H1 (cell line): Measurements from ENCODE around the gene EIF2B1. TPM values are rescaled to one million over a fixed set of nuclear protein-coding genes. Genes with fewer than 3 reads are reported as not detected.

Experiments
- CTCF ChIA-PET: fragments of 300-600 bp; sonication (Branson Sonifier 250); formaldehyde crosslinking; loops from one replicate; lab custom pipeline; 2021; ENCODE audit not compliant: partially characterized antibody; lab: Charles Lee
- POLR2A ChIA-PET: fragments of 300-600 bp; sonication (Branson Sonifier 250); formaldehyde crosslinking; loops from one replicate; lab custom pipeline; 2021; ENCODE audit warnings: inconsistent platforms; ENCODE audit not compliant: partially characterized antibody; lab: Charles Lee
- DNase-seq, 2 experiments: peaks; one replicate each; pipeline versions ENCODE4 v3.0.0 to v3.0.0-alpha.2; 2010 to 2022; ENCODE audit warnings: low spot score in 2 of 2, low read depth in 1 of 2, mixed read lengths in 1 of 2
- FAIRE-seq: peaks from 2 replicates; lab custom pipeline; 2011; peaks lifted over from hg19 to GRCh38; lab: Jason Lieb, UNC
- H2AFZ ChIP-seq: 2 replicates; pipeline ENCODE4 v1.8.1; 2012; ENCODE audit warnings: low read length, inconsistent platforms
- H2AK5ac ChIP-seq: 2 replicates; pipeline ENCODE4 v1.6.1; 2013; ENCODE audit warnings: low read depth, low read length
- H2BK120ac ChIP-seq: replicated peaks from 2 replicates; pipeline ENCODE3; 2013; ENCODE audit warnings: low read depth, low read length, inconsistent platforms
- H2BK12ac ChIP-seq: 2 replicates; pipeline ENCODE4 v1.6.1; 2013; ENCODE audit warnings: low read depth, low read length
- H2BK15ac ChIP-seq: 2 replicates; pipeline ENCODE4 v1.6.1; 2013; ENCODE audit warnings: low read length
- H2BK20ac ChIP-seq: 2 replicates; pipeline ENCODE4 v1.6.1; 2013; ENCODE audit warnings: low read length
- H2BK5ac ChIP-seq: 2 replicates; pipeline ENCODE4 v1.6.1; 2013; ENCODE audit warnings: low read depth, low read length
- H3K14ac ChIP-seq: 2 replicates; pipeline ENCODE4 v1.6.1; 2013; ENCODE audit warnings: inconsistent platforms; ENCODE audit not compliant: insufficient read length
- H3K18ac ChIP-seq: 2 replicates; pipeline ENCODE4 v1.6.1; 2013; ENCODE audit warnings: low read length; ENCODE audit errors: extremely low read depth
- H3K23ac ChIP-seq: 2 replicates; pipeline ENCODE4 v1.6.1; 2013; ENCODE audit warnings: inconsistent platforms; ENCODE audit not compliant: insufficient read length
- H3K23me2 ChIP-seq: 2 replicates; pipeline ENCODE4 v1.6.1; 2013; ENCODE audit warnings: low read depth, low read length
- H3K27ac ChIP-seq: 2 replicates; pipeline ENCODE4 v1.6.1; 2011; ENCODE audit warnings: low read depth, low read length, inconsistent platforms
- H3K27me3 ChIP-seq, 4 experiments: replicated peaks in 1 of 4; 1 replicate in 1 of 4; 2 replicates in 3 of 4; pipeline versions ENCODE4 v1.6.1 to v1.8.1; 2011 to 2013; ENCODE audit warnings: low read length in 3 of 4, mild to moderate bottlenecking in 3 of 4, inconsistent platforms in 2 of 4, mixed read lengths in 2 of 4, moderate library complexity in 1 of 4; ENCODE audit not compliant: control insufficient read depth in 3 of 4, insufficient read depth in 3 of 4; ENCODE audit errors: extremely low read depth in 1 of 4
- H3K36me3 ChIP-seq, 4 experiments: 2 replicates each; pipeline versions ENCODE4 v1.6.1 to v1.8.1; 2011 to 2013; ENCODE audit warnings: mild to moderate bottlenecking in 4 of 4, low read length in 3 of 4, moderate library complexity in 2 of 4, control low read depth in 1 of 4, inconsistent platforms in 1 of 4; ENCODE audit not compliant: insufficient read depth in 4 of 4, control insufficient read depth in 2 of 4
- H3K4ac ChIP-seq: replicated peaks from 2 replicates; pipeline ENCODE3; 2013; ENCODE audit warnings: low read length, low read depth, mixed read lengths, inconsistent platforms; ENCODE audit not compliant: insufficient read length
- H3K4me1 ChIP-seq, 4 experiments: replicated peaks in 1 of 4; 1 replicate in 1 of 4; 2 replicates in 3 of 4; pipeline versions ENCODE4 v1.6.1 to v1.8.1; 2011 to 2013; ENCODE audit warnings: low read length in 3 of 4, inconsistent platforms in 2 of 4, mixed read lengths in 1 of 4; ENCODE audit not compliant: insufficient read depth in 4 of 4, control insufficient read depth in 3 of 4
- H3K4me2 ChIP-seq, 2 experiments: 2 replicates each; pipeline versions ENCODE4 v1.6.1 to v1.8.1; 2011 to 2013; ENCODE audit warnings: low read depth in 2 of 2, low read length in 2 of 2, control low read depth in 1 of 2, inconsistent platforms in 1 of 2, mild to moderate bottlenecking in 1 of 2; ENCODE audit not compliant: insufficient read depth in 1 of 2
- H3K4me3 ChIP-seq, 4 experiments: fragments of 200-600, 300-600 bp in 1 of 4; sonication (generic), shearing (Covaris generic), sonication (Bioruptor Twin) in 1 of 4; 2 replicates each; pipeline versions ENCODE4 v1.5.1 to v1.8.1; 2011 to 2016; ENCODE audit warnings: low read length in 4 of 4, low read depth in 3 of 4, control low read depth in 2 of 4, inconsistent platforms in 2 of 4, mild to moderate bottlenecking in 2 of 4, mixed read lengths in 1 of 4, moderate library complexity in 1 of 4; ENCODE audit not compliant: insufficient read depth in 2 of 4; ENCODE audit errors: extremely low read depth in 1 of 4
- H3K56ac ChIP-seq: replicated peaks from 2 replicates; pipeline ENCODE3; 2013; ENCODE audit warnings: low read depth, mild to moderate bottlenecking, mixed read lengths, low read length, inconsistent platforms; ENCODE audit not compliant: insufficient read length
- H3K79me1 ChIP-seq: 2 replicates; pipeline ENCODE4 v1.6.1; 2013; ENCODE audit warnings: low read depth, low read length, control low read depth
- H3K79me2 ChIP-seq, 2 experiments: 2 replicates each; pipeline versions ENCODE4 v1.6.1 to v1.8.1; 2012 to 2013; ENCODE audit warnings: low read length in 2 of 2, mild to moderate bottlenecking in 2 of 2, inconsistent platforms in 1 of 2; ENCODE audit not compliant: insufficient read depth in 2 of 2, control insufficient read depth in 1 of 2
- H3K9ac ChIP-seq, 4 experiments: replicated peaks in 1 of 4; 1 replicate in 1 of 4; 2 replicates in 3 of 4; pipeline versions ENCODE4 v1.6.1 to v1.8.1; 2011 to 2013; ENCODE audit warnings: low read depth in 3 of 4, low read length in 3 of 4, control low read depth in 2 of 4, mild to moderate bottlenecking in 2 of 4, moderate library complexity in 2 of 4, inconsistent platforms in 1 of 4; ENCODE audit errors: extremely low read depth in 1 of 4
- H3K9me3 ChIP-seq, 2 experiments: 2 replicates each; pipeline versions ENCODE4 v1.6.1 to v1.8.1; 2012 to 2013; ENCODE audit warnings: mild to moderate bottlenecking in 2 of 2, moderate library complexity in 2 of 2, control low read depth in 1 of 2, inconsistent platforms in 1 of 2, low read depth in 1 of 2, low read length in 1 of 2, mixed read lengths in 1 of 2; ENCODE audit not compliant: insufficient read depth in 2 of 2
- H4K20me1 ChIP-seq, 2 experiments: replicated peaks in 1 of 2; 2 replicates each; pipeline versions ENCODE3 to v1.8.1; 2011 to 2013; ENCODE audit warnings: inconsistent platforms in 2 of 2, low read length in 2 of 2, mild to moderate bottlenecking in 1 of 2; ENCODE audit not compliant: insufficient read depth in 2 of 2, control insufficient read depth in 1 of 2
- H4K5ac ChIP-seq: 2 replicates; pipeline ENCODE4 v1.6.1; 2013; ENCODE audit warnings: low read length, low read depth, mixed read lengths, inconsistent platforms; ENCODE audit not compliant: insufficient read length
- H4K8ac ChIP-seq: 2 replicates; pipeline ENCODE4 v1.8.0; 2013; ENCODE audit warnings: mild to moderate bottlenecking, moderate library complexity, low read length, inconsistent platforms; ENCODE audit not compliant: insufficient read depth; ENCODE audit errors: extremely low read depth
- H4K91ac ChIP-seq: replicated peaks from 2 replicates; pipeline ENCODE3; 2013; ENCODE audit warnings: low read length, mixed read lengths, inconsistent platforms; ENCODE audit not compliant: insufficient read length
- ATF3 ChIP-seq: IDR thresholded peaks from 2 replicates; pipeline ENCODE4 v1.6.1; 2011; ENCODE audit warnings: low read depth, mild to moderate bottlenecking, low read length; ENCODE audit not compliant: insufficient read depth
- BRCA1 ChIP-seq: IDR thresholded peaks from 2 replicates; pipeline ENCODE4 v1.6.1; 2012; ENCODE audit warnings: low read depth, low read length, improper control_type of control experiment
- CBX5 ChIP-seq: fragments of 300-800, 300-1000 bp; sonication (generic); IDR thresholded peaks from 2 replicates; pipeline ENCODE4 v1.7.1; 2016; ENCODE audit warnings: antibody characterized with exemption, low read length, low read depth
- CEBPB ChIP-seq: IDR thresholded peaks from 2 replicates; pipeline ENCODE4 v1.6.1; 2012; ENCODE audit warnings: low read depth, low read length
- CREB1 ChIP-seq: IDR thresholded peaks from 2 replicates; pipeline ENCODE4 v1.6.1; 2012; ENCODE audit warnings: inconsistent platforms
- POLR2A ChIP-seq, 2 experiments: IDR thresholded peaks; 1 replicate in 1 of 2; 2 replicates in 1 of 2; pipeline ENCODE4 v1.6.1; 2011; ENCODE audit warnings: low read depth in 2 of 2, low read length in 2 of 2, mild to moderate bottlenecking in 2 of 2; ENCODE audit errors: control extremely low read depth in 1 of 2
- SRF ChIP-seq: IDR thresholded peaks from 2 replicates; pipeline ENCODE4 v1.6.1; 2011; ENCODE audit warnings: mild to moderate bottlenecking, low read depth, low read length, moderate library complexity
- SUZ12 ChIP-seq: fragments of 200-600 bp; sonication (generic); IDR thresholded peaks from 2 replicates; pipeline ENCODE4 v1.6.1; 2012; ENCODE audit warnings: mild to moderate bottlenecking, inconsistent platforms, low read length, moderate library complexity, mixed read lengths
- TEAD4 ChIP-seq: IDR thresholded peaks from 2 replicates; pipeline ENCODE4 v1.6.1; 2012; ENCODE audit warnings: low read depth, low read length, inconsistent platforms, mixed read lengths
- WGBS, 2 experiments: shearing (Covaris generic) in 1 of 2; methylation state at CpG; one replicate each; pipeline versions ENCODE4 v1.1.6 to v1.1.7; 2013 to 2015; ENCODE audit warnings: low lambda C conversion rate in 2 of 2, mixed read lengths in 2 of 2, inconsistent platforms in 1 of 2, low coverage in 1 of 2, missing lambda C conversion rate in 1 of 2; ENCODE audit not compliant: insufficient replicate concordance in 2 of 2, insufficient coverage in 1 of 2, insufficient read length in 1 of 2; ENCODE audit errors: extremely low coverage in 1 of 2, missing lambda C conversion rate in 1 of 2; 5-methylcytosine and 5-hydroxymethylcytosine counted together
- polyA plus RNA-seq, 7 experiments: library from polyadenylated mRNA; depleted of rRNA in 3 of 7; stranded (reverse) in 5 of 7; unstranded in 2 of 7; fragments of >200 nt in 5 of 7; fragments of 200-250 nt in 2 of 7; gene quantifications; 1 replicate in 5 of 7; 2 replicates in 1 of 7; 4 replicates in 1 of 7; pipeline versions ENCODE4 v1.2.1 to v1.2.3, GENCODE V29; 2011 to 2013; ENCODE audit warnings: missing spikeins in 2 of 7, mixed read lengths in 2 of 7
- total RNA-seq: library from RNA; stranded (reverse); fragmentation: NEBNext Ultra II Directional; extraction: Animal tissue kit (Norgen Biotek cat#: 25700); gene quantifications from 2 replicates; pipeline ENCODE4 v1.2.1, GENCODE V29; 2021

Gene EIF2B1
- total and polyA plus RNA-seq, 2 of the 8 experiments (the other 6 are each of a cell fraction or from before 2014, with no cell fraction given) = 24.9 to 49.9 TPM

- Histone ChIP-seq H3K18ac (no peak overlapping the region), H3K23me2 (peaks cover 4% of the 10 kb centered on the region; the same call in 1 of the 2 replicates), H4K5ac (no peak overlapping the region), H3K27me3 (no peaks in the 10 kb centered on the region), H3K14ac (no peak overlapping the region), H2BK12ac (no peak overlapping the region), H2BK20ac (no peak overlapping the region), H3K9ac (no peak overlapping the region), H4K8ac (no peak overlapping the region), H4K91ac (no peak overlapping the region), H3K4me3 (no peak overlapping the region), H3K4ac (no peak overlapping the region), H2AFZ (no peak overlapping the region), H3K23ac (no peak overlapping the region), H2AK5ac (no peak overlapping the region), H4K20me1 (peaks cover 0 to 2% of the 10 kb centered on the region in 2 experiments), H3K36me3 (no peaks in the 10 kb centered on the region; a peak in 1 of 8 replicates), H3K4me1 (peaks cover 0 to 4% (median 0%) of the 10 kb centered on the region in 4 experiments; a peak in 2 of 7 replicates), H3K27ac (no peak overlapping the region), H3K79me2 (no peaks in the 10 kb centered on the region), H2BK15ac (no peak overlapping the region), H2BK5ac (no peak overlapping the region), H2BK120ac (no peak overlapping the region), H3K4me2 (no peak overlapping the region), H3K79me1 (no peaks in the 10 kb centered on the region), H3K9me3 (no peaks in the 10 kb centered on the region), H3K56ac (no peak overlapping the region)
- FAIRE-seq = no peak
- ChIA-PET CTCF (no interaction called here), POLR2A (interaction anchor here (0.8 to 1.9 kb wide), 3 partner anchors 8 to 54 kb away, joined by 3 to 6 read pairs (median 3); partner anchors contain the start of gene ATP6V0A2)
- TF ChIP-seq CBX5 (no peak), SUZ12 (no peak), POLR2A (IDR thresholded peaks at IDR 0.05; ENCODE audit: control extremely low read depth in 1 of 2, low read depth in 2 of 2, low read length in 2 of 2) (no peak), ATF3 (no peak), SRF (no peak), CEBPB (no peak), TEAD4 (no peak), CREB1 (no peak), BRCA1 (no peak)
- WGBS, 2 experiments = 93% methylated on average over 1 of the region's 1 CpG; no CpG with 5 or more reads in 1 of the 2 experiments
- DNase-seq = no peak
Observed at GRCh38 chr12:123675436-123675835, 42.0 kb upstream of the EIF2B1 start.
